Caco-2 (cell line): ENCODE data around the gene UPP1. TPM values are rescaled to one million over a fixed set of nuclear protein-coding genes. Genes with fewer than 3 reads are reported as not detected.

Experiments
- BruUV-seq: library from RNA; stranded (reverse); fragments of 400-500 nt; replicated peaks from 2 replicates; lab custom pipeline; 2021; lab: Mats Ljungman, UMichigan
- CTCF ChIA-PET: fragments of 300-600 bp; sonication (Branson Sonifier 250); formaldehyde crosslinking; loops from one replicate; lab custom pipeline; 2022; ENCODE audit warnings: antibody characterized with exemption; lab: Charles Lee
- POLR2A ChIA-PET: fragments of 300-600 bp; sonication (Branson Sonifier 250); formaldehyde crosslinking; loops from one replicate; lab custom pipeline; 2022; ENCODE audit warnings: antibody characterized with exemption; lab: Charles Lee
- DNase-seq, 2 experiments: peaks; one replicate each; pipeline versions ENCODE4 v3.0.0 to v3.0.0-alpha.2; 2020 to 2022
- H3K27me3 ChIP-seq: replicated peaks from 2 replicates; pipeline ENCODE4 v1.6.0; 2011; ENCODE audit warnings: low read length; ENCODE audit not compliant: control insufficient read depth, insufficient read depth
- H3K36me3 ChIP-seq: 2 replicates; pipeline ENCODE4 v1.5.1; 2011; ENCODE audit warnings: low read length; ENCODE audit not compliant: control insufficient read depth, insufficient read depth
- H3K4me1 ChIP-seq: fragments of 250-450 bp; sonication (Bioruptor Pico); 2 replicates; pipeline ENCODE4 v1.5.1; 2020; ENCODE audit warnings: mild to moderate bottlenecking
- H3K4me3 ChIP-seq: 2 replicates; pipeline ENCODE4 v1.5.1; 2011; ENCODE audit warnings: low read depth, mild to moderate bottlenecking, control low read depth, low read length
- H3K9me3 ChIP-seq: fragments of 250-450 bp; sonication (Bioruptor Pico); 2 replicates; pipeline ENCODE4 v1.5.1; 2020; ENCODE audit warnings: mild to moderate bottlenecking, moderate library complexity
- H3K27ac Mint-ChIP-seq: one replicate; pipeline ENCODE4 v1.8.0; 2022; ENCODE audit warnings: mixed read lengths; ENCODE audit not compliant: unreplicated experiment
- H3K27me3 Mint-ChIP-seq: one replicate; pipeline ENCODE4 v1.8.0; 2022; ENCODE audit warnings: mixed read lengths; ENCODE audit not compliant: insufficient read depth, unreplicated experiment
- H3K36me3 Mint-ChIP-seq: one replicate; pipeline ENCODE4 v1.8.0; 2022; ENCODE audit warnings: mild to moderate bottlenecking, mixed read lengths; ENCODE audit not compliant: insufficient read depth, unreplicated experiment
- H3K4me1 Mint-ChIP-seq: one replicate; pipeline ENCODE4 v1.8.0; 2022; ENCODE audit warnings: low read depth, mixed read lengths; ENCODE audit not compliant: unreplicated experiment
- H3K4me3 Mint-ChIP-seq: one replicate; pipeline ENCODE4 v1.8.0; 2022; ENCODE audit warnings: mild to moderate bottlenecking, moderate library complexity, mixed read lengths; ENCODE audit not compliant: unreplicated experiment
- H3K9me3 Mint-ChIP-seq: one replicate; pipeline ENCODE4 v1.8.0; 2022; ENCODE audit warnings: mixed read lengths; ENCODE audit not compliant: unreplicated experiment
- CTCF ChIP-seq, 2 experiments: fragments of 200-600 bp in 1 of 2; IDR thresholded peaks; 1 replicate in 1 of 2; 2 replicates in 1 of 2; pipeline versions ENCODE4 v1.5.1 to v1.8.0; 2011 to 2022; ENCODE audit warnings: antibody characterized with exemption in 1 of 2, control low read depth in 1 of 2, inconsistent platforms in 1 of 2, low read depth in 1 of 2, low read length in 1 of 2, mild to moderate bottlenecking in 1 of 2, moderate library complexity in 1 of 2; ENCODE audit not compliant: insufficient read depth in 1 of 2, severe bottlenecking in 1 of 2, unreplicated experiment in 1 of 2
- intact Hi-C: fragments of 100-400 bp; cut with micrococcal nuclease; formaldehyde crosslinking; loops from one replicate; pipeline ENCODE4 v1.10.0; 2022; ENCODE audit not compliant: unreplicated experiment
- total RNA-seq: library from RNA; stranded (reverse); gene quantifications from 2 replicates; pipeline ENCODE4 v1.2.3, GENCODE V29; 2022

Gene UPP1
- total RNA-seq, 1 experiment from 2014 or later: 20.6 TPM

DNA sequence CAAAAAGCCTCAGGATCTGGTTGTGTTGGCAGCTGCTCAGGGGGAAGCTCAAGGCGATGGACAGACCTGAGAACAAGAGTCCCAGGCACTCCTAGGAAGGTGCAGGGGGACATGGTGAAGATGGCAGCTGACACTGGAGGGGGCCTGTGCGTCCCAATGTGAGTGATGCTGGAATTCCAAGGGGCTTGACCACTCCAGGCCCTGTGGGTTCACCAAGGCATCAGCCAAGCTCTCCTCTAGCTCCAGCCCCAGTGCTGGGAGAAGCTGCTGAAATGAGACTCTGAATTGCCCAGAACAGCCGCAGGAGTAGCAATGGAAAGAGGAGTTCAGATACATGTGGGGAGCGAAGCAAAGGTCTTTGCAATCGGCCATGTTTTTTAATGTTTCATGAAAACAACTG lies 16.0 kb downstream of the UPP1 start:
- Mint-ChIP-seq H3K36me3 (peaks cover 17% of the 10 kb centered on the region), H3K4me3 (no peak overlapping the region), H3K9me3 (no peaks in the 10 kb centered on the region), H3K4me1 (peaks cover 5% of the 10 kb centered on the region), H3K27me3 (no peaks in the 10 kb centered on the region), H3K27ac (no peak overlapping the region)
- CTCF ChIA-PET: interaction anchor here (0.7 kb wide), 1 partner anchor 50 kb away, joined by 3 read pairs; no protein-coding TSS in a partner anchor
- intact Hi-C loops: no loop called here
- peaks cover 5% of the 10 kb centered on the region for H3K36me3 ChIP-seq
- no peak for DNase-seq
- no peaks in the 10 kb centered on the region for H3K27me3 ChIP-seq
- H3K4me3 ChIP-seq: no peak overlapping the region
- H3K9me3 ChIP-seq: no peaks in the 10 kb centered on the region
- no peak for TF ChIP-seq CTCF (IDR thresholded peaks at IDR 0.05; ENCODE audit: insufficient read depth in 1 of 2, low read depth in 1 of 2, low read length in 1 of 2, severe bottlenecking in 1 of 2, unreplicated experiment in 1 of 2)
- BruUV-seq: no TSS peak
- H3K4me1 ChIP-seq: peaks cover 2% of the 10 kb centered on the region
- POLR2A ChIA-PET: no interaction called here

GRCh38 chr7:48106906-48107659 lies 18.0 kb downstream of the UPP1 start:
- BruUV-seq: no TSS peak
- no peak overlapping the region for H3K27ac Mint-ChIP-seq
- no peak for TF ChIP-seq CTCF (IDR thresholded peaks at IDR 0.05; ENCODE audit: insufficient read depth in 1 of 2, low read depth in 1 of 2, low read length in 1 of 2, severe bottlenecking in 1 of 2, unreplicated experiment in 1 of 2)
- no peak for DNase-seq
- H3K27me3 ChIP-seq: no peaks in the 10 kb centered on the region
- H3K4me1 Mint-ChIP-seq: peaks cover 18% of the 10 kb centered on the region
- H3K36me3 Mint-ChIP-seq: peaks cover 26% of the 10 kb centered on the region
- H3K9me3 Mint-ChIP-seq: no peaks in the 10 kb centered on the region
- intact Hi-C loops: no loop called here
- H3K4me3 Mint-ChIP-seq: no peak overlapping the region
- POLR2A ChIA-PET: no interaction called here
- peaks cover 2% of the 10 kb centered on the region; the same call in 1 of the 2 replicates for H3K36me3 ChIP-seq
- no peak overlapping the region for H3K4me3 ChIP-seq
- peaks cover 9% of the 10 kb centered on the region for H3K4me1 ChIP-seq
- CTCF ChIA-PET: interaction anchor here (0.8 to 2.2 kb wide), 3 partner anchors 11 to 124 kb away, joined by 3 to 9 read pairs (median 3); no protein-coding TSS in a partner anchor
- H3K27me3 Mint-ChIP-seq: no peaks in the 10 kb centered on the region
- H3K9me3 ChIP-seq: no peaks in the 10 kb centered on the region

DNA sequence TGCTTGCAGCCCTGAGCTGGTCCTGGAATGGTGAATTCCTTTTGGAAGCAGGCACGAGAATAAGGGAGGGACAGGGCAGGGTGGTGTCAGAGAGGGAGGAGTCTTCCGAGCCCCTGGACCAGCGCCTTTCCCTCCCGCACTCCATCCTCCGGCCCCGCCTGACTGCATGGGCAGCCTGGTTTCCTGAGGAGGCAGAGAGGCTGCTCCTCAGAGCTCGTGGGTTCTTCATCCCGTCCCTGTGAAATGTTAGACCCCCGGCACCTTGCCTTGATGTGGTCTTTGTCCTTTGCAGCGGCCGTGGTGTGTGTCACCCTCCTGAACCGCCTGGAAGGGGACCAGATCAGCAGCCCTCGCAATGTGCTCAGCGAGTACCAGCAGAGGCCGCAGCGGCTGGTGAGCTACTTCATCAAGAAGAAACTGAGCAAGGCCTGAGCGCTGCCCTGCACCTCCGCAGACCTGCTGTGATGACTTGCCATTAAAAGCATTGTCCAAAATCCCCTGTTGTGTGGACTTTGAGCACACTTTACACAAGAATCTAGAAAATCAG lies 18.9 kb downstream of the UPP1 start:
- Histone ChIP-seq H3K36me3 (peaks cover 2% of the 10 kb centered on the region; the same call in 1 of the 2 replicates), H3K4me1 (peaks cover 9% of the 10 kb centered on the region), H3K9me3 (no peaks in the 10 kb centered on the region), H3K4me3 (no peak overlapping the region), H3K27me3 (no peaks in the 10 kb centered on the region)
- peaks cover 26% of the 10 kb centered on the region for H3K36me3 Mint-ChIP-seq
- ChIA-PET POLR2A (no interaction called here), CTCF (interaction anchor here (0.5 to 2.2 kb wide), 3 partner anchors 10 to 139 kb away, joined by 3 to 9 read pairs (median 3); no protein-coding TSS in a partner anchor)
- DNase-seq: no peak
- no peak overlapping the region for H3K27ac Mint-ChIP-seq
- H3K9me3 Mint-ChIP-seq: no peaks in the 10 kb centered on the region
- no peak overlapping the region for H3K4me3 Mint-ChIP-seq
- H3K27me3 Mint-ChIP-seq: no peaks in the 10 kb centered on the region
- intact Hi-C loops: no loop called here
- TF ChIP-seq CTCF (IDR thresholded peaks at IDR 0.05; ENCODE audit: insufficient read depth in 1 of 2, low read depth in 1 of 2, low read length in 1 of 2, severe bottlenecking in 1 of 2, unreplicated experiment in 1 of 2): no peak
- H3K4me1 Mint-ChIP-seq: peaks cover 18% of the 10 kb centered on the region
- no TSS peak for BruUV-seq
